ENCODE measurements around the gene ENO2. TPM values are rescaled to one million over a fixed set of nuclear protein-coding genes. Genes with fewer than 3 reads are reported as not detected.
A peak's percentile ranks its signal among the peaks of the same experiment; 100 is the strongest.
"Not testable (repeated sequence)": the region's sequence is repeated elsewhere in the genome, so short reads cannot be mapped to it uniquely, and the experiment has no call there.

The ENO2 gene
- total RNA-seq, 1 experiment from 2014 or later, result 33.5 TPM

- in situ Hi-C loops (cut with HindIII; ENCODE audit: low pct_unique_long_range_greater_than_20kb, low sequenced_read_pairs) (no loop called here), intact Hi-C loops (cut with micrococcal nuclease; ENCODE audit: unreplicated experiment) (no loop called here)
- ATAC-seq, result peak; percentile 98
- peak within 1 kb of the TSS; percentile 91 for H3K27ac ChIP-seq (ENCODE audit: low read length)
- H3K9me3 ChIP-seq (ENCODE audit: control insufficient read depth, insufficient read depth, low read depth, low read length), result no peaks in the 10 kb centered on the region
- TF ChIP-seq CTCF (IDR thresholded peaks at IDR 0.05), result no peak
- TF ChIP-seq POLR2AphosphoS5 (IDR thresholded peaks at IDR 0.05; ENCODE audit: low read depth, low read length), result no peak
- TF ChIP-seq SIN3A (IDR thresholded peaks at IDR 0.05; ENCODE audit: borderline replicate concordance, insufficient read depth, low read depth, low read length), result 0 out of 2 replicates have a peak, but pooled peaks have one; percentile 74
- TF ChIP-seq TCF7L2 (IDR thresholded peaks at IDR 0.05; ENCODE audit: low read depth, low read length), result no peak
- TF ChIP-seq REST (IDR thresholded peaks at IDR 0.05; ENCODE audit: insufficient read depth in 1 of 2, low read depth in 2 of 2, low read length in 1 of 2), result no peak
- no TSS peak for BruUV-seq (replicated peaks)
- ChIA-PET POLR2A (interaction anchor here (0.5 to 0.7 kb wide), 3 partner anchors 9 to 371 kb away, joined by 3 to 11 read pairs (median 9); partner anchors contain the start of genes GAPDH and TPI1), CTCF (no interaction called here)
- H3K36me3 ChIP-seq (ENCODE audit: control insufficient read depth, insufficient read depth, low read length), result no peaks in the 10 kb centered on the region
- H3K4me3 ChIP-seq (ENCODE audit: low read depth in 2 of 2, low read length in 2 of 2), result peak within 1 kb of the TSS; percentile 79 to 89
- H3K4me1 ChIP-seq (ENCODE audit: control insufficient read depth, insufficient read depth, low read length), result no peaks in the 10 kb centered on the region; the same call in 1 of the 2 replicates
- DNase-seq (ENCODE audit: low read depth, low spot score), result peak; percentile 76
- no peaks in the 10 kb centered on the region for H3K27me3 ChIP-seq (ENCODE audit: control insufficient read depth, insufficient read depth, low read length)
Measured at GRCh38 chr12:6904280-6905276, 9.8 kb upstream of the ENO2 start, which contains the start of gene LRRC23. TSS of gene LRRC23 (plus strand) at chr12:6904822. CDS start at chr12:6905634, 812 bp downstream.

GRCh38 chr12:6905414-6906040 is 8.9 kb upstream of the ENO2 start:
- no peak for ATAC-seq
- peak overlapping the region; percentile 91; the same call in 1 of the 2 replicates for H3K27ac ChIP-seq (ENCODE audit: low read length)
- POLR2A ChIA-PET, result interaction anchor here (0.5 to 0.7 kb wide), 3 partner anchors 9 to 372 kb away, joined by 3 to 11 read pairs (median 9); partner anchors contain the start of genes GAPDH and TPI1
- no peaks in the 10 kb centered on the region for H3K27me3 ChIP-seq (ENCODE audit: control insufficient read depth, insufficient read depth, low read length)
- H3K9me3 ChIP-seq (ENCODE audit: control insufficient read depth, insufficient read depth, low read depth, low read length), result no peaks in the 10 kb centered on the region
- DNase-seq (ENCODE audit: low read depth, low spot score), result no peak
- in situ Hi-C loops (cut with HindIII; ENCODE audit: low pct_unique_long_range_greater_than_20kb, low sequenced_read_pairs) (no loop called here), intact Hi-C loops (cut with micrococcal nuclease; ENCODE audit: unreplicated experiment) (no loop called here)
- no peaks in the 10 kb centered on the region for H3K4me1 ChIP-seq (ENCODE audit: control insufficient read depth, insufficient read depth, low read length)
- peak overlapping the region; percentile 79 to 89 for H3K4me3 ChIP-seq (ENCODE audit: low read depth in 2 of 2, low read length in 2 of 2)
- BruUV-seq (replicated peaks), result no TSS peak
- CTCF ChIA-PET, result no interaction called here
- no peaks in the 10 kb centered on the region for H3K36me3 ChIP-seq (ENCODE audit: control insufficient read depth, insufficient read depth, low read length)
- TF ChIP-seq TCF7L2 (IDR thresholded peaks at IDR 0.05; ENCODE audit: low read depth, low read length), result no peak
- no peak for TF ChIP-seq POLR2AphosphoS5 (IDR thresholded peaks at IDR 0.05; ENCODE audit: low read depth, low read length)
- no peak for TF ChIP-seq REST (IDR thresholded peaks at IDR 0.05; ENCODE audit: insufficient read depth in 1 of 2, low read depth in 2 of 2, low read length in 1 of 2)
- TF ChIP-seq CTCF (IDR thresholded peaks at IDR 0.05), result no peak
- TF ChIP-seq SIN3A (IDR thresholded peaks at IDR 0.05; ENCODE audit: borderline replicate concordance, insufficient read depth, low read depth, low read length), result no peak

- POLR2A ChIA-PET, result interaction anchor here (0.6 kb wide), 1 partner anchor 61 kb away, joined by 7 read pairs; no protein-coding TSS in a partner anchor
- DNase-seq (ENCODE audit: low read depth, low spot score); H3K9me3 ChIP-seq (ENCODE audit: control insufficient read depth, insufficient read depth, low read depth, low read length); intact Hi-C loops (cut with micrococcal nuclease; ENCODE audit: unreplicated experiment); BruUV-seq (replicated peaks); H3K4me1 ChIP-seq (ENCODE audit: control insufficient read depth, insufficient read depth, low read length); H3K4me3 ChIP-seq (ENCODE audit: low read depth in 2 of 2, low read length in 2 of 2); H3K36me3 ChIP-seq (ENCODE audit: control insufficient read depth, insufficient read depth, low read length); CTCF ChIA-PET; in situ Hi-C loops (cut with HindIII; ENCODE audit: low pct_unique_long_range_greater_than_20kb, low sequenced_read_pairs); H3K27me3 ChIP-seq (ENCODE audit: control insufficient read depth, insufficient read depth, low read length); H3K27ac ChIP-seq (ENCODE audit: low read length); ATAC-seq: not testable (repeated sequence)
Measured at GRCh38 chr12:6908141-6908540, 6.2 kb upstream of the ENO2 start.
